HG02884 (cell line): ENCODE measurements around the gene FAM111A.

Experiments used
- ATAC-seq: cut with Tn5 transposase; IDR thresholded peaks from one replicate; pipeline ENCODE4 v1.9.1; 2021; ENCODE audit warnings: mild to moderate bottlenecking, moderate library complexity; ENCODE audit not compliant: unreplicated experiment

The FAM111A gene

DNA sequence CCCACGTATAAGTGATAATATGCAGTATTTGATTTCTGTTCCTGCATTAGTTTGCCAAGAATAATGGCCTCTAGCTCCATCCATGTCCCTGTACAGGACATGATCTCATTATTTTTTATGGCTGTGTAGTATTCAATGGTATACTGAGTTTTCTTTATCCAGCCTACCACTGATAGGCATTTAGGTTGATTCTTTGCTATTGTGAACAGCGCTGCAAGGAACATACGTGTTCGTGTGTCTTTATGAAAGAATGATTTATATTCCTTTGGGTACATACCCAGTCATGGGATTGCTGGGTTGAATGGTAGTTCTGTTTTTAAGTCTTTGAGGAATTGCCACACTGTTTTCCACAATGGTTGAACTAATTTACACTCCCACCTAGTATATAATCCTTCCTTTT, 1.5 kb upstream of the FAM111A start:
- ATAC-seq = no peak

DNA sequence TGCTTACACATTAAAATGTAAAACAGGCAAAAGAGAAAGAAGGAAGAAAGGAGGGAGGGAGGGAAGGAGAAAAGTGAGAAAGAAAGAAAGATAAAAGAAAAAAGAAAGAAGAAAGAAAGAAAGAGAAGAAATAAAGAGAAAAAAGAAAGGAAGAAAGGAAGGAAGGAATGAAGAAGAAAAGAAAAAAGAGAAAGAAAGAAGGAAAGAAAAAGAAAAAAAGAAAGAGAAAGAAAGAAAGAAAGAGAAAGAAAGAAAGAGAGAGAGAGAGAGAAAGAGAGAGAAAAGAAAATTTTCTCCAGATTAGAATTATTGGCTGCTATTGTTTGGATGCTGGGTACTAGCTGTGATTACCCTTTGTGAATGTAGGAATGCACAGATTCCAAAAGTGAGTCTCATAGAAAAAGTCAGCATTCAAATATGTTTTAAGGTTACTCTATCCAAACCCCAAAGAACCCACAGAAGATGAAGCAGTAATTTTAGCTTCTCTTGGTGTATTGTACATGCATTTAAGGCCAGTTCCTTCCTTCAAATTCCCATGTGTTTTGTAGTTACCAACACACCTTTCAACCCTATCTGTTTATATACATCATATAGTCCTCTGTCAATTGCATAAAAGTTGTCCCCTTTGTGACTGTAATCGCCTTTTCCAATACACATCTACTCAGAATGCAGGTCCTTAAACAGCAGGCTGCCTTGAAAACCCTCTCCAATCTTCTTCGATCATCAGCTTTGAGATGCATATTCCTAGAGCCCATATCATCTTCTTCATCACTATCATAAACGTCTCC, 789 bp upstream of the FAM111A start:
- peak; percentile 0 for ATAC-seq

DNA sequence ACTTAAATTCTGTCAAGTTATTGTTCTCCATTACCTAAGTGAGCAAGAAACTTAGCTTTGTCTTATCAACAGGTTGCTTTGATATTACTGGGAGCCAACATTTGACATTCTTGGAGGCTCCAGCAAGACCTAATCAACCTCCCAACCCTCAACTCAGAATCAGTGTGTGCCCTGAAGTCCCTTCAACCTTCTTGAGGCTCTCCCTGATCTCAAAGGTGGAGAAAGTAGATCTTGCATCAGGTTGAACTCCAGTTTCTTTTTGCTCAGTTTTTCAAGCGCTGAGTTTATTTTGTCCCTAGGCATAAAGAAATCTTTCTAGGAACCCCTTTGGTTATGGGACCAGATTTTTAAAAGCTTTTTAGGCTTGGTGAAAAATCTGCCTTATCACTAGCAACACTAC, 1.4 kb downstream of the FAM111A start:
- ATAC-seq = no peak

DNA sequence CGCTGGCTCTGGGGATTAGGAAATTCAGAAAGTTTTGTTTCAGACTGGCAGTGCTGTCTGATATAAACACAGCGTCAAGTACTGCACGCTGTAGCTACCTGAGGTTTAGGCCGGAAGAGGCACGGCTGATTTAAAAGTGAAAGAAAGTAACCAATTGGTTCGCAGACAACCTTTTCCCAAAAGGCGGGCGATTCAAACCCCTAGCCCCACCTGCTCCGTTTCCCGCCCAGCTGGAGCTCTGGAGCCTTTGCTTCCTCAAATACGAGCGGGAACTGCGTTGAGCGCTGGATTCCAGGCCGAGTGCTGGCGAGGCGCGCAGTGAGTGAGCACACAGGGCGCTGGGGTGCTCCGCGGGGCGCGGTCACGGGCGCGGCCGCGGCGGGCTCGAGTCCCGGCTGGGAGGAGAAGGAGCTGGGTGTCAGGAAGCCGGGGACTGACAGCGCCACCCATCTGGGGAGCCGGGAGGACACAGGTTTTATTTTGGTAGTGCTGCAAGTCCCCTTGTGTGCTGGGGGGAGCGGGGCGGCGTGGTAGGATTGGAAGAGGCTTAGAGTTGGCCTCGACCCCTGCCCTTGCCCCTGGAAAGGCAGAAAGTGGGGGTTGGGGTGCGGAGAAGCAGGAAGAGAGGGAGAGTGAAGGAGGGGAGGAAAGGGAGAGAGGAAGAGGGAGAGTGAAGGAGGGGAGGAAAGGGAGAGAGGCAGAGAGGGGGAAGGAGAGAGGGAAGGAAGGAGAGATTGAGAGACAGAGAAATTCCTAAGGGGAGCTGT, 2.1 kb downstream of the FAM111A start:
- peak; percentile 56 for ATAC-seq

DNA sequence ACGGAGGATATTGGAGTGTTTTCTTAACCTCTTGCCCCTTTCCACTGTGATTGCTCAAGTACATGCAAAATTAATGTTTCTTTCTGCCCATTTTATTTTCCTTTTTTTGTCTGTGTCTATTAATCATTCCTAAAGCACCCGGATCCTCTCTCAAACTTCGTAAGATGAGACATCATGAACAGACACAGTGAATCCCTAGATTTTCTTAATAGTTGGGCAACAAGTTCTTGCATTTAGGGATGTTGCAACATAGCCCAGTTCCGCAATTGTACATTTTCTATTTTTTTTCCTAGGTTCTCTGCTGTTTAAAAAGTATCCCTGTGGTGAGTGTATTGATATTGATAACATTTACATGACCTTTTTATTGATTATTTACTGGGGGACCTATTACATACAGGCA, 2.9 kb downstream of the FAM111A start:
- no peak for ATAC-seq

DNA sequence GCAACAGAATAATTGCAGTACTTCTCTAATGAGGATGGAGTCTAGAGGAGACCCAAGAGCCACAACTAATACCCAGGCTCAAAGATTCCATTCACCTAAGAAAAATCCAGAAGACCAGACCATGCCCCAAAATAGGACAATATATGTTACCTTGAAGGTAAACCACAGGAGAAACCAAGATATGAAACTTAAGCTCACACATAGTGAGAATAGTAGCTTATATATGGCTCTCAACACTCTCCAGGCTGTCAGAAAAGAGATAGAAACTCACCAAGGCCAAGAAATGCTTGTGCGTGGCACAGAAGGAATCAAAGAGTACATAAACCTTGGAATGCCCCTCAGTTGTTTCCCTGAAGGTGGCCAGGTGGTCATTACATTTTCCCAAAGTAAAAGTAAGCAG, 9.1 kb downstream of the FAM111A start:
- ATAC-seq = peak; percentile 52

DNA sequence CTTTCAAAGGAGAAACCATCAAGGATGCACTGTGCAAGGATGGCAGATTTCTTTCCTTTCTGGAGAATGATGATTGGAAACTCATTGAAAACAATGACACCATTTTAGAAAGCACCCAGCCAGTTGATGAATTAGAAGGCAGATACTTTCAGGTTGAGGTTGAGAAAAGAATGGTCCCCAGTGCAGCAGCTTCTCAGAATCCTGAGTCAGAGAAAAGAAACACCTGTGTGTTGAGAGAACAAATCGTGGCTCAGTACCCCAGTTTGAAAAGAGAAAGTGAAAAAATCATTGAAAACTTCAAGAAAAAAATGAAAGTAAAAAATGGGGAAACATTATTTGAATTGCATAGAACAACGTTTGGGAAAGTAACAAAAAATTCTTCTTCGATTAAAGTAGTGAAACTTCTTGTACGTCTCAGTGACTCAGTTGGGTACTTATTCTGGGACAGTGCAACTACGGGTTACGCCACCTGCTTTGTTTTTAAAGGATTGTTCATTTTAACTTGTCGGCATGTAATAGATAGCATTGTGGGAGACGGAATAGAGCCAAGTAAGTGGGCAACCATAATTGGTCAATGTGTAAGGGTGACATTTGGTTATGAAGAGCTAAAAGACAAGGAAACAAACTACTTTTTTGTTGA, 9.8 kb downstream of the FAM111A start:
- peak; percentile 81 for ATAC-seq

DNA sequence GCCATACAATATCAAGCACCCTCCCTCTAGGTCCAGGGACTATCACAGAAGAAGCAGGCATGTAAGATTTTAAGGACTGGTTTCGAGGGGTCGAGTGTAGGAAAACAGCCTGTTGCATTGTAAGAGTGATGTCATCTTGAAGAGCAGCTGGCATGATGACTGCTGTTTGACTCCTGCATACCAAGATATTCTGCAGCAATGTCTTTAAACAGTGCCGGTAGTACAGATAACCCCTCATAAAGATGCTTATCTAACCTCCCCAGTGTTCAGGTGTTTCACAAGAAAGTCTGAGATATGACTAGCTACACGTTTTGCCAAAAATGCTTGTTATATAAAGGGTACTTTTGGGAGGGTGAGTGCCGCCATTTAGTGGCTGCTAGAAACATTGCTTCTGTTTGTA, 12.0 kb downstream of the FAM111A start:
- ATAC-seq = no peak

DNA sequence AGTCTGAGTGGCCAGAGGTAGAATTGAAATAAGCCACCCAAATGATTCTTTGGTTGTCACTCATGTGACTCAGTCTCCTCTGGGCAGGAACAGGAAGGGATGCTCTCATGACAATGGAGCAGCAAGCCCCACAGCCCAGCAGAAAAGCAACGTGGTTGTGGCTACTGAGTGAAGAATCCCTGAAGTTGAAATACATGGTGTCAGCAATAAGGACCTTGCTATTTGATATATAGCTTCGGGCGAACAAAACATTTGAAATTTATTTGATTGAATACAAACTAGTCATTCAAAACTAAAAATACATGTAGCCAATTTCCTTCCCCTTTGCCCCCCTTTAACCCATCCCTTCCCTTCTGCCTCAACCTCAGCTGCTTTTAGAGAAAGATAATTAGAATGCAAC, 14.8 kb downstream of the FAM111A start:
- no peak for ATAC-seq

DNA sequence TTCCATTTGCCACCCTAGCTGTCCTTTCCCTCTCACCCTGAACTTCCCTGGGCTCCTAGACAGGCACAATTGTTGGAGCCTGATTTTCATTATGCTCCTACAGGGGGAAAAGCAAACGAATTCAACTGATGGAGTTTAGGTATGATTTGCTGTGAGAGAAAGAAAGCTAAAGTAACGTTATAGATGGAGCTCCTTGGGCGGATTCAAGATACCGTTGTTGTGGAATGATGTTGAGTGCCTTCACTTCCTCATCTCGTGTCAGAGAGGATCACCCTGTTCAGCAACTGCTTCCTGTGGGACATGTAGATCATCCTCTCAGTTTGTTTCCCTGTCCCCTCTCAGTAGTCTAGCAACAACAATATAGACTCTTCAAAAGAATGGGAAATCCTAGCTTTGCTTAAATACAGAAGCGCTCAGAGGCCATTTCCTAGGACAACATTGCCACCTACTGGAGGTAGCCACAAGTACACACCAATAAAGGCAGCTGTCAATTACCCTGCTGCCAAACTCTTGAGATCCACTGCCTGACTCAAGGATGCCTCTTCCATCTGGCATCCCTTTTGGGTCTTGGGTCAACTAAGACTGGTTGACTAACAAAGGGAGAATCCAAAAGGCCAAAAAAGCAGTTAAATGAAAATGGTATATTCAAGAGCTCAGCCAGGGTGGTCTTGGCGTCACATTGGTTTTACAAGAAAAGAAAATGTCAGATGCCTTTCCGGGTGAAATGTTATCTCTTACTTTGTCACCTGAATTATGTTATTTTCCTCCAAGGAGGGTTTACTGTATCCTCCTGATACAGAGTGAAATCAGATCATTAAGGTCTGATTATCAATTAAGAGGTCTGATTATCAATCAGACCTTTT, 15.8 kb downstream of the FAM111A start:
- peak; percentile 87 for ATAC-seq

DNA sequence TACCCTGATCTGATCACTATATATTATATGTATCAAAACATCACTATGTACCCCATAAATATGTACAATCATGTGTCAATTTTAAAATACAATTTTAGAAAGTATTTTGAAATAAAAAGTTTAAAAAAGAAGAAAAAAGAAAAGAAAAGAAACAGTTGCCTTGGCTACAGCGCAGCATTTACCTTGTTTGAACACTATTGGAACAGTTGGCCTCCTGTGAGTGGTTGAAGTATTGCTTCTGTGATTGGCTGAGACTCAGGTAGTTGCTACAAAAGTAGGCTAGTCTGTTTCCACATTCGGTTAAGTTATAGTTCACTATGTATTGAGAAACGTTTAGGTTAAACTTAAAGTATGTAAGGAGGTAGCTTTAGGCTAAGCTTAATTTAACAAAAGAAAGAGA, 21.4 kb downstream of the FAM111A start:
- ATAC-seq = no peak

DNA sequence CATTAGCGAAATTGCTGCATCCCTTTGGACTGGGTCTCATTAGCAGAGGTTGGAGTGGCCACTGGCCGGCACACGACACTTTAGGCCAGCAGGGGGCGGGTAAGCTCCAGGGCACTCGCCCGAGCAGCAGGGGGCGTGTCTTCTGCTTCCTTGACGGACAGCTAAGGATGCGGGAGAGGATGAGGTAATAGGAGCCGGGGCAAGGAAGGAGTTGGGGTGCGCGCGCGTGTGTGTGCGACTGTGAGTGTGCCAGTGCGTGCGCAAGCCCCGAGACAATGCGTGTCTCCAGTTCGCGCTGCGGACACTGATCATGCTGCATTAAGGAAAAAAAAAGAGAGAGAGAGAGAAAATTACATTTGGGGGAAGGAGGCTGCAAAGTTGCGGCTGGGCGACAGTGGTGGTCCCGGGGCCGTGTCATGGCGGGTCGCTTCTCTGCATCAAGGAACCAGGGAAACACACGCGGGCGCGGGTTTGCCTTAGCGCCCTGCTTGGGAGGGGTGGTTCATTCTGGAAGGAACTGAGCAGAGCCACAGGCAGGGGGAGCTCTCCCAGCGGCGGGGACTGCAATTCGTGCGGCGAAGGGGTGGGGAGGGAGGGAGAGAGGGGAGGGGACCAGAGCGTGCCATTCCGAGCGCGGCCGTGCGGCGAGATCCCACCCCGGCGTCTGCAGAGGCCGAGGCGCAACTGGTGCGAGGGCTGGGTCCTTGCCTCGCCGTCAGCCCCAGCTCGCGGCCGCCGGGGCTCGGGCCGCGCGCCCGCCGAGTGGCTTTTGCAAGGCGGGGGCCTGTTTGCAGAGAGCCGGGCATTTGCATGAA, 29.1 kb downstream of the FAM111A start, which contains the start of gene DTX4:
DTX4 (plus strand) TSS at position 625 of the 815 bp plus-strand sequence. CDS start 464 bp downstream, outside the sequence.
- peak; percentile 58 for ATAC-seq

DNA sequence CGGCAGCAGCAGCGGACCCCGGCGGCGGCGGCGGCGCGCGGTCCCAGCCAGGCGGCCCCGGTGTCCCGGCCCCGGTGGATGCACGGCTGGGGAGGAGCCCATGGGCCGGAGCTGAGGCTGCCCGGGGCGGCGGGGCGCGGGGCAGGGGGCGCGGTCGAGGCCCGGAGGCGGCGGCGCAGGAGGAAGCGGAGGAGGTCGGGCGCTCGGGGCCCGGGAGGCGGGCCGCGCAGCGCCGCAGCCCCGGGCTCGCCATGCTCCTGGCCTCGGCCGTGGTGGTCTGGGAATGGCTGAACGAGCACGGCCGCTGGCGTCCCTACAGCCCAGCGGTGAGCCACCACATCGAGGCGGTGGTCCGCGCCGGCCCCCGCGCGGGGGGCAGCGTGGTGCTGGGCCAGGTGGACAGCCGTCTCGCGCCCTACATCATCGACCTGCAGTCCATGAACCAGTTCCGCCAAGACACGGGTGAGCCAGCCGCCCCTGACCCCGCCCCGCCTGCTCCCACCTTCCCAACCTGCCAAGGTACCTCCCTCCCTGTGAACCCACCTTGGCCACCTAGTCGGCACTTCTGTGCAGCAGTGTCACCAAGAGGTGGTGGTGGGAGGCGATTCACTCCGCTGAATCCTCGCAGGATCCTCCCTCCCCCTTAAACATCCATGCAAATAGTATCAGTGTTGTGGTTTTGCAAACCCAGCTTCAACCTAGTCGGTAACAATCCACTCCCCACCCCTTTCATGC, 29.9 kb downstream of the FAM111A start:
- peak; percentile 36 for ATAC-seq

DNA sequence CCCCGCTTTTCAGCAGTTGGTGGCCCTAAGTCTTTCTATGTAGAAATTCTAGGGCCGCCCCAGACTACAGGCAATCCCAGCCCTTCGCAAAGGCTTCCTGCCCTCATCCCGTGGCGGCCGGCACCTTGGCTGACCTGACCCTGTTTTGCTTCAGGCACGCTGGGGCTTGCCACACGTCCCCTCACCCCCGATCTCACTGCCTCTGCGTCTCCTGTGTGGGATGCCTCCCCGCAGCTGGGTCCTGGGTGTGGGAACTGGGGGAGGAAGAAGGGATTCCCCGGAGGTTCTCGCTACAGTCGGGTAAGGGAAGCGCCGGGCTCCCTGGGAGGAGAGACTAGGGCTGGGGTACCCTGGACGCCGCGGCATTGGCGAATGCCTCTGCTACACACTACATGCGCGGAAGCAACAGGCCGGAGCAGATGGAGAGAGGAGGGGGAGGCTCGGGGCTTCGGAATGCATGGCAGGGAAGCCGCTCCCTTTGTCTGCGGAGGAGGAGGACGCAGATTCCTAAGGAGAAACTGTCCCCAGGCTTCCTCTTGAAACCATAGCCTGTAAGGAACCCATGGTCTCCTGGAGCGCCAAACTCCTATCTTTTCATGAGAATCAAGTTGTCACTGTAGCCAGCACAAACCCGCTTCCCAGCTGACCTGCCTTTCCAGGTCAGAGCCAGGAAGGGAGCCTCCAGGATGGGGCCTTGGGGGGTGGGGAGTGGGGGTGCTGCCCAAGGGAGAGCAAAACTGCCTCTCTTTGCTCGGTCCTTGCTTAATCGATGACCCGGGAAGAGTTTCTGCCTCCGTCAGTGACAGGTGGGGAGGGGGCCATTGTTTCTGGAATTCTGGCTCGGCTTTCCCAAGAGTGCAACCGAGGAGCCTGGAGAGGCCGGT, 30.7 kb downstream of the FAM111A start:
- ATAC-seq = no peak

DNA sequence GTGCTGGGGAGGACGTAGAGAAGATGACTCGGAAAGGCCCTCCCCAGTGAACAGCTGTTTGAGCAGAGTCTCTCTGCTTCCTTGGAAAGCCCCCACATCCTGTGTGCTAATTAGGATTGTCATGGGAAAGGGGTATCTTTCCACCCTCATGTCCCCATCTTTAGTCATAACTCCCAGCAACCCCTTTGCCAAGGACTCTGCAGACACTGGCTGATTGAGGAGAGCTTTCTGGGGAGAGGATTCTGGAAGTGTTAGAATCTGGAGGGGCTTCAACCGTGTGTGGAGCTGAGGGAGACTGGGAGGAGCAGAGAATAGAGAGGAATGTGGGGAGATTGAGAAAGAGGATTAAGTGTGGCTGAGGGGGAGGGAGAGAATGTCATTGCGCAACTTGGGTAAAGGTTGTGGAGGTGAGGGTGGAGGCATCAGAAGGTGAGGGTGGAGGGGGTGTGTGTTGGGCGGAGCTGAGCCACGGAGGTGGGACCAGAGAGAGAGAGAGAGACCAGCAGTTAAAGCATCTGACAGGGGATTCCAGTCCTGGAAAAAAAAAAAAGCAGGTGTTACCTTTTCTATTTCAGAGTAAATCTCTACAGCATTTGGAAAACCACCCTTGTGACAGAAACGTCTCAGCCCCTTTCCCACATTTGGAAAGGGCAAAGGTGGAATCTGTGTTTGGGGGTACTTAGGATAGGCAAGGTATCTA, 31.5 kb downstream of the FAM111A start:
- ATAC-seq = no peak

DNA sequence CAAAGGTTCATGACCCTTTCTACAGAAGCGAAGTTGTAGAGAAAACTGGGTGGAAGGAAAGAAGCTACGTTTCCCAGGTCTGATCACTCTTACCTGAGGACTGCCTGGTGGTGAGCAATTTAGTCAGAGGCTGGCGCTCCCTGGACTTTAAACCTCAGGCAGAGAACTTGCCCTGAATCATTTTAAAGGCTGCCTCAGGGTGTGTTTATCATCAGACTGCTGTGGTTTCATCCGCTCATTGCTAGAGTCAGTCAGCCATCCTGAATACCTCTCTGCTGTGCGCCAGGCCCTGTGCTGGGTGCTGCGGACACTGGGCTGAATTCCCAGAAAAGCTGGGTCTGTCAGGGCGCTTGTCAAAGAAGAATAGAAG, 32.0 kb downstream of the FAM111A start:
- ATAC-seq = no peak

DNA sequence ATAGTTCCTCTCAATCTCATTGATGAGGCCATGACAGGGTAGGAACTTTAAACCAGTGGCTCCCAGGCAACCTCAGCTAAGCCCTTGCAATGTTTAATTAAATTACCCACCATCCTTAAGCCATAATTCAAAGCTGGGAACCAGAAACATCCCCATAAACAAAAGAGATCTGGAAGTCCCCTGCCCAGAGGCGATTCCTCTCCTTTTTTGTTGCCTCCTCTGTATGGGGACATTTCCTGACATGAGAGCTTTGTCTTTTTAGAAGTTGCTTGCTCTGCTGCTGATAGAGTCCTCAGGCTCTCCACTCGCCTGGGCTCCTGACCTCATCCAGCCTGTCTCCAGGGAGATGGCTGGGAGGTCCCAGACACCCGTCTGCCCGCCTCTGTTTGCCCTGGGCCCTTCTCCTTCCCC, 32.4 kb downstream of the FAM111A start:
- ATAC-seq = no peak

DNA sequence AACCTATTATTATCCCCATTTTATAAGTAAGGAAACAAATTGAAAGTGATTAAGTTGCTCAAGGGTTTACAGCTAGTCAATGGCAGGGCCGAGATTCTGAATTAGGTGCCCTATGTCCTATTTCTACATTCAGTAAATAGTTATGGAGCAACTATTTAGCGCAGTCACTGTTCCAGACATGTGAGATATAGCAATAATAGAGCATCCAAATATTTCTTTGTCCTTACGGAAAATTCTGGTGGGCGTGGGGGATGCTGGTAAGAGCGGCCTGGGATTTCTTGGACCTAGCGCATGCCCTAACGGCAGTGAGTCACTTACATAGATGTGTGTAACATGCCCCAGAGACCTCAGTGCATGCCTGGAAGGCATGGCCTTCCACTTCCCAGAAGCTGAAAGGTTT, 33.7 kb downstream of the FAM111A start:
- no peak for ATAC-seq
